ENCODE data around the gene IFITM10.
A peak's percentile ranks its signal among the peaks of the same experiment; 100 is the strongest.

IFITM10 gene

GRCh38 chr11:1706634-1707400, 43.6 kb downstream of the IFITM10 start:
- peak; percentile 61 for DNase-seq

- DNase-seq: peak; percentile 16
These were observed 45.0 kb downstream of the IFITM10 start for GRCh38 chr11:1705126-1706052.

- DNase-seq: no peak
These were observed 47.2 kb downstream of the IFITM10 start for GRCh38 chr11:1703146-1703545.

GRCh38 chr11:1702506-1702905, 47.9 kb downstream of the IFITM10 start:
- peak; percentile 44 for DNase-seq

- peak; percentile 51 for DNase-seq
These were observed 49.1 kb downstream of the IFITM10 start for GRCh38 chr11:1701091-1701807.

GRCh38 chr11:1699771-1700170, 50.6 kb downstream of the IFITM10 start:
- DNase-seq: peak; percentile 27

GRCh38 chr11:1696608-1697570, 53.5 kb downstream of the IFITM10 start, which contains the start of gene KRTAP5-6:
Gene KRTAP5-6, plus strand, starts transcription at chr11:1697195. Its CDS starts 51 bp downstream, at chr11:1697246.
- no peak for DNase-seq

GRCh38 chr11:1695548-1696108, 54.8 kb downstream of the IFITM10 start:
- DNase-seq: no peak

GRCh38 chr11:1694846-1695547, 55.4 kb downstream of the IFITM10 start:
- no peak for DNase-seq

- DNase-seq: peak; percentile 92
These were observed 56.1 kb downstream of the IFITM10 start for GRCh38 chr11:1694064-1694845.

GRCh38 chr11:1693327-1694063, 56.9 kb downstream of the IFITM10 start:
- peak; percentile 91 for DNase-seq

- DNase-seq: no peak
These were observed 57.6 kb downstream of the IFITM10 start for GRCh38 chr11:1692708-1693326.

GRCh38 chr11:1691878-1692707, 58.3 kb downstream of the IFITM10 start:
- DNase-seq: no peak

GRCh38 chr11:1691026-1691877, 59.1 kb downstream of the IFITM10 start:
- no peak for DNase-seq

- DNase-seq: no peak
These were observed 60.0 kb downstream of the IFITM10 start for GRCh38 chr11:1690167-1691025.
